Activated naive CD4-positive, alpha-beta T cell treated with anti-CD3 and anti-CD28 coated beads, Interleukin-2, amount 50 U/mL, for 72 hours (primary cell): Measurements from ENCODE around the gene E4F1. TPM values are rescaled to one million over a fixed set of nuclear protein-coding genes. Genes with fewer than 3 reads are reported as not detected.

Source experiments
- ATAC-seq, 2 donors: fragments of 150-1000 bp; cut with Tn5 transposase; 2 replicates each; pipeline ENCODE4 v1.10.0; 2021; ENCODE audit warnings: mild to moderate bottlenecking in 2 of 2, moderate library complexity in 2 of 2
- DNase-seq, 2 donors: peaks; one replicate each; pipeline ENCODE4 v3.0.0; 2021 to 2022; ENCODE audit warnings: low spot score in 2 of 2
- H3K27ac Mint-ChIP-seq, 2 donors: one replicate each; pipeline ENCODE4 v1.8.0; 2022; ENCODE audit warnings: mild to moderate bottlenecking in 2 of 2, mixed read lengths in 2 of 2
- H3K36me3 Mint-ChIP-seq, 2 donors: one replicate each; pipeline ENCODE4 v1.8.0; 2022; ENCODE audit warnings: mixed read lengths in 2 of 2
- H3K9me3 Mint-ChIP-seq, 2 donors: one replicate each; pipeline ENCODE4 v1.8.0; 2022; ENCODE audit warnings: mixed read lengths in 2 of 2
- total RNA-seq, 2 donors: library from RNA; stranded (reverse); gene quantifications; one replicate each; pipeline ENCODE4 v1.2.3, GENCODE V29; 2022

Gene E4F1
- total RNA-seq, 2 donors from 2014 or later, result 19.0 to 22.5 TPM

GRCh38 chr16:2184962-2185361 lies 38.4 kb upstream of the E4F1 start:
- DNase-seq (no peak), ATAC-seq (no peak)
- no peaks in the 10 kb centered on the region for H3K9me3 Mint-ChIP-seq

GRCh38 chr16:2186064-2186463 lies 37.3 kb upstream of the E4F1 start:
- H3K9me3 Mint-ChIP-seq, result no peaks in the 10 kb centered on the region

More at GRCh38 chr16:2184962-2185361, 38.4 kb upstream of the E4F1 start:
- Mint-ChIP-seq H3K36me3 (no peaks in the 10 kb centered on the region), H3K27ac (no peak overlapping the region)

GRCh38 chr16:2186505-2186904 lies 36.9 kb upstream of the E4F1 start:
- no peak overlapping the region for H3K27ac Mint-ChIP-seq
- no peaks in the 10 kb centered on the region for H3K9me3 Mint-ChIP-seq
- ATAC-seq (no peak), DNase-seq (no peak)
- no peaks in the 10 kb centered on the region for H3K36me3 Mint-ChIP-seq

More at GRCh38 chr16:2186064-2186463, 37.3 kb upstream of the E4F1 start:
- H3K27ac Mint-ChIP-seq, result no peak overlapping the region
- no peak for DNase-seq
- H3K36me3 Mint-ChIP-seq, result no peaks in the 10 kb centered on the region
- no peak for ATAC-seq

- no peak for DNase-seq
- Mint-ChIP-seq H3K27ac (no peak overlapping the region), H3K36me3 (no peaks in the 10 kb centered on the region), H3K9me3 (no peaks in the 10 kb centered on the region)
- no peak for ATAC-seq
Measured at GRCh38 chr16:2187212-2187611, 36.2 kb upstream of the E4F1 start.

- H3K9me3 Mint-ChIP-seq, result no peaks in the 10 kb centered on the region
- no peak for DNase-seq
- no peak overlapping the region for H3K27ac Mint-ChIP-seq
- ATAC-seq, result no peak
- H3K36me3 Mint-ChIP-seq, result no peaks in the 10 kb centered on the region
Measured at GRCh38 chr16:2188395-2188794, 35.0 kb upstream of the E4F1 start.

- Mint-ChIP-seq H3K9me3 (no peaks in the 10 kb centered on the region), H3K27ac (no peak overlapping the region), H3K36me3 (no peaks in the 10 kb centered on the region)
- no peak for DNase-seq
- no peak for ATAC-seq
Measured at GRCh38 chr16:2189252-2189893, 34.0 kb upstream of the E4F1 start.

GRCh38 chr16:2190002-2190658 lies 33.3 kb upstream of the E4F1 start:
- H3K27ac Mint-ChIP-seq, result no peak overlapping the region
- H3K36me3 Mint-ChIP-seq, result no peaks in the 10 kb centered on the region
- no peaks in the 10 kb centered on the region for H3K9me3 Mint-ChIP-seq
- no peak for DNase-seq
- no peak for ATAC-seq

- H3K36me3 Mint-ChIP-seq, result no peaks in the 10 kb centered on the region
Measured at GRCh38 chr16:2190659-2191445, 32.5 kb upstream of the E4F1 start.

GRCh38 chr16:2191446-2191706 lies 32.0 kb upstream of the E4F1 start:
- Mint-ChIP-seq H3K27ac (no peak overlapping the region), H3K36me3 (no peaks in the 10 kb centered on the region), H3K9me3 (no peaks in the 10 kb centered on the region)
- ATAC-seq, result no peak
- no peak for DNase-seq

More at GRCh38 chr16:2190659-2191445, 32.5 kb upstream of the E4F1 start:
- no peak for DNase-seq
- ATAC-seq, result no peak
- Mint-ChIP-seq H3K27ac (no peak overlapping the region), H3K9me3 (no peaks in the 10 kb centered on the region)

GRCh38 chr16:2194166-2194834 lies 29.1 kb upstream of the E4F1 start:
- H3K36me3 Mint-ChIP-seq, result no peaks in the 10 kb centered on the region
- DNase-seq (no peak), ATAC-seq (no peak)
- H3K9me3 Mint-ChIP-seq, result no peaks in the 10 kb centered on the region
- no peak overlapping the region for H3K27ac Mint-ChIP-seq

- H3K9me3 Mint-ChIP-seq, result no peaks in the 10 kb centered on the region
- ATAC-seq, result peak; percentile 75 to 84
- DNase-seq, result peak in 1 of 2 donors; percentile 52
- H3K27ac Mint-ChIP-seq, result no peak overlapping the region
- H3K36me3 Mint-ChIP-seq, result no peaks in the 10 kb centered on the region
Measured at GRCh38 chr16:2194852-2195321, 28.5 kb upstream of the E4F1 start.

- Mint-ChIP-seq H3K36me3 (no peaks in the 10 kb centered on the region), H3K9me3 (no peaks in the 10 kb centered on the region), H3K27ac (no peak overlapping the region)
- DNase-seq (no peak), ATAC-seq (peak; percentile 19 to 39)
Measured at GRCh38 chr16:2195322-2196161, 27.8 kb upstream of the E4F1 start.

GRCh38 chr16:2196162-2196980 lies 27.0 kb upstream of the E4F1 start, which contains the start of gene CASKIN1:
CASKIN1 (minus strand) TSS chr16:2196605; CDS start chr16:2196432, 173 bp downstream.
- Mint-ChIP-seq H3K9me3 (no peaks in the 10 kb centered on the region), H3K36me3 (no peaks in the 10 kb centered on the region), H3K27ac (no peak within 1 kb of the TSS)
- ATAC-seq (peak; percentile 45 to 54), DNase-seq (no peak)

- no peak for DNase-seq
- ATAC-seq, result no peak
- Mint-ChIP-seq H3K9me3 (no peaks in the 10 kb centered on the region), H3K27ac (no peak overlapping the region), H3K36me3 (no peaks in the 10 kb centered on the region)
Measured at GRCh38 chr16:2196981-2197511, 26.3 kb upstream of the E4F1 start.

GRCh38 chr16:2197765-2198164 lies 25.6 kb upstream of the E4F1 start:
- no peak for DNase-seq
- H3K9me3 Mint-ChIP-seq, result no peaks in the 10 kb centered on the region
- H3K27ac Mint-ChIP-seq, result peak overlapping the region in 1 of 2 donors; percentile 44
- no peaks in the 10 kb centered on the region for H3K36me3 Mint-ChIP-seq
- no peak for ATAC-seq
